Glomerular endothelial cell (primary cell): ENCODE results near the gene OVAAL. TPM values are rescaled to one million over a fixed set of nuclear protein-coding genes. Genes with fewer than 3 reads are reported as not detected.
"Not testable (repeated sequence)": the region's sequence is repeated elsewhere in the genome, so short reads cannot be mapped to it uniquely, and the experiment has no call there.

Source experiments
- DNase-seq: peaks from one replicate; pipeline ENCODE4 v3.0.0-alpha.2; 2011; ENCODE audit warnings: low read depth, low spot score; ENCODE audit errors: extremely low read depth
- total RNA-seq: library from RNA; depleted of rRNA; stranded (reverse); fragments of >200 nt; gene quantifications from 2 replicates; pipeline ENCODE4 v1.2.3, GENCODE V29; 2015

Gene OVAAL
- total RNA-seq, 1 donor from 2014 or later, result not detected

DNA sequence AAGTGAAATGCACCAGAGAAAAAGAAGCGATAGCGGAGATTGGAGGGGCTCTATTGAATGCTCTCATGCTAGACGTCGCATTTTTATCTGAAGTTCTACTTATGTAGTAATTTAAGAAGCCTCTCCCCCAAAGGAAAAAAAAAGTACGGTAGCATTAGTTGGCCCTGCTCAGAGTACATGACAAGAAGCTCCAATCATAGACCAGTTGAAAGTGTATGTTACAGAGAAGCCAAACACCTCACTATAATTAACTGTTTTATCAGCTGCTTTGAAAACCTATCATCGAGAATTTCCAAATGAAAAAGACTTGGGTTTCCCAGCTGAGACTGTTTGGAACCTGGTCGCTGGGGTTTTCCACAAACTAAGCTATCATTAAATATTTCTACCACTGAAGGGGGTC, 19.6 kb upstream of the OVAAL start:
- no peak for DNase-seq

DNA sequence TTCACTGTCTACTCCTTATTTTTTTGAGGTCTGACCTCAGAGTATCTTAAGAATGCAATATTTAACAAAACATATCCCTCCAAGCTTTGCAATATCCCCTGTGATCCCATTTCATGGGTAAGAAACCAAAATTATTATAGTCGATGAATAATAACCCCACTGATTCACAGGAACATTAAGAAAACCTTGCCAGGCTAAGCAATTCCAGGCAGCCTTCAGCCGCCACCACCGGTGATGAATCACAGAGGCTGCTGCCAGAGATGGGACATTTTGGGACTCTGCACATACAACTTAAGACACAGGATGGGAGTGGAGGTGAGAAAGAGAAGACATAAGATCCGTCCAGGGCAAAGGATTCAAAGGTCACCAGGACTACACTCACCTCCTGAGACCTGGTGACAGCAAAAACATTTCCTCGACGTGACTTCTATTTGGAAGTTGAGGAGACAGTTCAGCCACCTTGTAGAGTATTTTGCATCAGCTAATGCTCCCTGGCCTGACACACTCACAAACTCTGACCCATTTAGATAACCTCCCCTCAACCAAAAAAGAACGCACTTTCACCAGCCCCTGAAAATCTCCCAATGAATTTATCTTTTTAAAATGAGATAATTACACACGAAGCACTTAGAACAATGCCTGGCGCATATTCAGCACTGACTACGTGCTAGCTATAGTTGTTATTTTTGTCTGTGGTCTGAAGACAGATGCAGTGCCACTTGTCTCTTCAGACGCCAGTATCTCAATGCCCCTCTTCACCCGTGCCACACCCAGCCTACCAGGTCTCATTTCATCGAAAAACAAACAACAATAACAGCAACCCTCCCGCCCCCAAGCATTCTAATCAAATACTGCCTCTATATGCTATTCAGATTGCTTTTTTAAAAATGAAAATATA, 17.8 kb upstream of the OVAAL start:
- no peak for DNase-seq

DNA sequence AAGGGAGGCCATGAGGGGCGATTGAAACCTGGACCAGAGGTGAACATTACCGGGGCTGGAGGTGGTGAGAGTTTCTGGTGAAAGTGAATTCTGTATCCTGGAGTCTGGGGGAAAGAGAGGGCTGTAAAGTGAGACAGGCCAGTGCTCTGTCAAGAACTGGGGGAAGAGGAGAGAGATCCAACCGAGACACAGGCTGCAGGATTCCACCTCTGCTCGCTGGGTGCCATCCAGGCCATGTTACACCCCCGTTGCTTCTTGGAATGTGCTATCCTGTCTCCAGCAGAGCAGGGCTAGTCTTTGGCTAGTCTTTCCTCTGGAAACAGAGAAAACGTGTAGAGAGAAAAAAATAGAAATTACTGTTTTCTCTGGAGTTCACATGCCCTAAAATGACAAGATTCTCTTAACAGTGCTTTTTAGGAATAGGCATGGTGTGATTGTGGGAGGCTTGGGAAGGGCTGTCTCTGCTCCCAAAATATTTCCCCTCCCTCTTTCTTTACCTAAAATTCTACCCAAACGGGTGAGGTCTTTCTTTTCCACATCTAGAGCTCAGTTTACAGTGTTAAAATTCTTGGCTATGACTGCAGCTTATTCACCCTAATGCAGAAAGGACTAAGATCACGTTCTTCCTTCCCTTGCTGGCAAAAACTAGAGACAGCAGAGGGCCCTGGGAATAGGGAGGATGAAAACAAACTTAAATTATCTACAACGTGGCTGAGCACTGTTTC, 16.5 kb upstream of the OVAAL start:
- no peak for DNase-seq

DNA sequence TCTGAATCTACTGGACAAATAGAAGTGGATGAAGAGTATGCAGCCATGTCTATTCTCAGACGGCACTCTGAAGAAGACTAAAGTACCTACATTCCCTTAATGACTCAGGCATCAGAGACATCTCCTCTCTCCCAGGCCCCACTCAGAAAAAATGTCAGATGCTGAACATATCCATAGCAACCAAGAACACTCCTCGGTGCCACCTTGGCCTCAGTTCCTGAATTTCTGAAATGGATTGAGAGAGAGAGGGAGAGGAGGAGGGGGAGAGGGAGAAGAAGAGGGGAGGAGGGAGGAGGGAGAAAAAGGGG, 16.0 kb upstream of the OVAAL start:
- no peak for DNase-seq

DNA sequence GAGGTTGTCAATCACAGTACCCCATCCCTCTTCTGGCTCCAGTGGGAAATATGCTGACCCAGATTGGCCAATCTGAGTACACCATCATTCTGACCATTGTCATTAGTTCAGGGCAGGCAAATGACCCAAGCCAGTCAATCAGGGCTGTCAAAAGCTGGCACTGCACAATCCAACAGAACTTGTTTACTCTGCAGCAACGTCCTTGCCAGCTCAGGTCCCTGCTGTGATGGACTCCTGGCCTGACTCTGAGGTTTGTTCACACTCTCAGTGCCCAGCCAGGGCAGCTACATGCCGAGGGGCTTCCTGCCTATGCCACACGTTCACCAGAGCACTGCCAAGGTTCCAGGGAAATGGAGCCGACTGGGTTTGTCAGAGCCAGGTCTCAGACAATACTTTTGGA, 14.7 kb upstream of the OVAAL start:
- no peak for DNase-seq

DNA sequence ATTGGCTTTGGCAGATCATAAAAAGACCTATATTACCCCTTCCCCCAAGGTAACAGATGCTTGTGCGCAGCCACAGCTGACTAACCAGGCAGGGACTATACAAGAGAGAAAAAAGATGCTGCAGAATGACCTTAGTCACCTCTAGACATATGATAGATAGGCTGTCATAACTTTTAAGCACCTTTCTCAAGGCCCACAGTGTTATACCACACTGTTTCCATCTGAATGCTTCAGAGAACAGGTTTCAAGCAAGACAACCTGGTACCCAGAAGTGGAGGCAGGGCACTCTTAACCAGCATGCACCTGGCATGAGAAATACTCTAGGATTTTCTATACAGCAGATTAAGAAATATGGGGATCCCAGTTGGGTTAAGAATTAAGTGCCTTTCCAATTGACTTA, 12.8 kb upstream of the OVAAL start:
- no peak for DNase-seq

DNA sequence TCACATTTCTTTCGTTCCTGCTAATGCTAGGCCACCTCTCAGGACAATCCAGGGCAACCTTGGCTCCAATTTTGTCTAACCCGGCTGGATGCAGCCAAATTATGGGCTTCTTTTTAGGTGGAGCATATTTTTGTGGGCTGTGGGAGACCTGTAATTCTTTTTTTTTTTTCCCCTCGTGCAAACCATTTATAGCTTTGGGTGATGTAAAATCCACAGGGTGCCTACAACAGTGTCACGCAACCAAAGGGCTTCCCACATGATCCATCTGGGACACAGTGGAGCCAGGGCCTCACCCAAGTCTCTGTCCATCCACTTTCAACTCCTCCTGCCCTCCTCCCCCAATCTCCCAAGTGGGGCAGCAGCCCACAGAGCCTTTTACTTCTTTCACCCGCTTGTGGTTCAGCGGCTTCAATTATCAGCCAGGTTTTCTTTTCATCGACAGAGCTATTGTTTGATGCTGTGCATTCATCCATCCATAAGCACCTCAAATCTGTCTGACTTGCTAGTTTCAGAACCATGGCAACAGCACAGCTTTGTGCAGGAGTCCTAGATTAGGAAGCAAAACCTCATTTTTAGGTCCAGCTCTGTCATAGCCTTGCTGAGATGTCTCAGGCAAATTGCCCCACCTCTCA, 10.0 kb upstream of the OVAAL start:
- DNase-seq, result no peak

DNA sequence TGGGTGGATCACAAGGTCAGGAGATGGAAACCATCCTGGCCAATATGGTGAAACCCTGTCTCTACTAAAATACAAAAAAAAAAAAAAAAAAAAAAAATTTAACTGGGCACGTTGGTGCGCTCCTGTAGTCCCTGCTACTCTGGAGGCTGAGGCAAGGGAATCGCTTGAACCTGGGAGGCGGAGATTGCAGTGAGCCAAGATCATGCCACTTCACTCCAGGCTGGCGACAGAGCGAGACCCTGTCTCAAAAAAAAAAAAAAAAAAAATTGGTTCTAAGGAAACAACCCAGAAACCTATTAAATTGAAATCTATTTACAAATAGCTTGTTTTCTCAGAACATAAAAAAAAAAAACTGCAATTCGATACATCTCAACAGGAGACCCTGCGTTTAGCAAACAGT, 9.0 kb upstream of the OVAAL start:
- not testable (repeated sequence) for DNase-seq

DNA sequence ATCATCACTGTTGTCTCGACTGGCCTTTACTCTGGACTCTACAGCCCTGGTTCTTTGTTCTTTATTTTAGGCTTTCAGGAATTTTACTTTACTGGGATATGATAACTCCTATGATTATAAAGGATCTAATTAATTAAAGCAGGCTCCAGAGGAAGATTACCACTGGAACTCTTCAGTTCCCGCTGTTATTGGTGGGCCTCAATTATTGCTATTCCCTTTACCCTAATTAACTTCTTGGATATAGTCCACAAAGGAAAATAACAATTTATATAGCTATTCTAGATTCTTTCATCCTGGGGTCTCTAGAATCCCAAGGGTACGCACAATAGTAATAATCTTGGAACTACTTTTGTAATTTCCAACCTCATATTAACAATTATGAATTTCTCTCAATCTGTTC, 8.5 kb upstream of the OVAAL start:
- no peak for DNase-seq

DNA sequence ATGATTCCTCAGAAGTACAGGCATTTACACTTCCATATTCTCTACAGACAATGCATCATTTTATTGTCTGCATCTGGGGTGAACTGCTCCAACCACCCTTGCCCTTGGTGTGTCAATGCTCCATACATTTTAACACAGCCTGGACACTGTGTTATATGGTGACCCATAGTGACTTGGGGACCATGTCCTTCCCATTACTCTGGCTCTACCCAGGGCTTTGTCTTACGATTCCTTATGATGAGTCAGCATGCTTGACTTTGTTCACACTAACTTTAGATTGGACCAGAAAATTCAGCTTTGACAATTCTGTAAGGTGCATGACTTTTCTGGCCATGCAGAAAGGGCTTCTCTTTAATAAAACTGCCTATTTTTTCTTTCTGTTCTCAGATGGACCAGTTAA, 6.8 kb upstream of the OVAAL start:
- DNase-seq, result no peak

DNA sequence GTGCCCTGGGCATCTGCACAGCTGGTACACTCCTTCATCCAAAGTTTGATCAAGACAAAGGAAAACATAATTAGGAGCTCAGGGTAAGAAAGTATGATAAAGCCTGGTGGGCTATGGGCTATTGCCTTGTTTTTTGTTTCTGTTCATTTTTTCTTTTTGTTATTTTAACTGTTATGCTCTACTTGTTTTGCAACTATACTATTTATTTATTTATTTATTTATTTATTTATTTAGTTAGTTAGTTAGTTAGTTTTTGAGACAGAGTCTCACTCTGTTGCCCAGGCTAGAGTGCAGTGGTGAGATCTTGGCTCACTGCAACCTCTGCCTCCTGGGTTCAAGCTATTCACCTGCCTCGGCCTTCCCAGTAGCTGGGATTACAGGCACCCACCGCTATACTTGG, 5.7 kb upstream of the OVAAL start:
- DNase-seq, result not testable (repeated sequence)

DNA sequence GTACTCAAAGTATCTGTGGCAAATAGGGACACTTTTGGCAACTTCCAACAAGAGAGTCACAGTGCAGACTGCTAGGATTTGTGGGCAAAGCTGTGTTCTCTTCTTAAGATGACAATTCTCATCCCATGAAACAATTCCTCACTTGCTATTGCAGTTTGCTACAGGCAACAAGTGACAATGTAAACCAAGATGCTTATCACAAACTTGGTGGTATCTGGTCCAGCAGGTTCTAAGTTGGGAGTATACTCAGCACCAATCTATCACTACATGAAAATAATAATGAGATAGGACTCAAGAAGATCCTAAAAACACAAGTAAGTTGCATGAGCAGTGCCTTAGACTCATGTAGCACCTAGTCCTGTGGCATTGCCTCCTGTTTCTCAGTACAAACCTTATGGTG, 3.4 kb upstream of the OVAAL start:
- DNase-seq, result no peak

DNA sequence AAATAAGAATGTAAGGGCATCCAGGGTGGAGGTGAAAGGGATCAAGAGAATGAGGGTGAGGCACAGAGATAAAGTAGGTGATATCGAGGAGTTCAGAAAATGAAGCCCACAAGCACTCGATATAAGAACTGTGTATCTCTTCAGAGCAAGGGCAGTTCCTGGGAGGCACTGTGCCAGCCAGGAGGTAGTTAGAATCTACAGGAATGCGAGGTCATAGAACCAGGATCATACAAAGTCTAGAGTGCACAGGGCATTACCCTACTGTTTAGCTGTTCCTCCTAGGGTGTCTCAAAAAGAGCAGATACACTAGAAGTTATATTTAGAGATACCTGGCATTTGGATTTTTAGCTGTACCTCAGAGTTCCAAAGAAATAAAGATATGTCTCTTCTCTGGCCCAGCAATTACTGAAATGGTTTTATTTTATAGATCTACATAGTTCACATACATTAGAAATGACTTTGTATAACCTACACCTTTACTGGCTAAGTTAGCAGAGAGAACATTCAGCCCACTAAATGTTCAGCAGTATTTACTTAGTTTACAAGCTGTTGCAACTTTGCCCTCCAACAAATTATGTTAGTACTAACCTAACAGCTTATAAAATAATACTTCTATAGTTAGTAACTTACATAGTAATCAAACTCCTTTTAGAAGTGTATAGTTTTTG, 1.6 kb downstream of the OVAAL start:
- no peak for DNase-seq

DNA sequence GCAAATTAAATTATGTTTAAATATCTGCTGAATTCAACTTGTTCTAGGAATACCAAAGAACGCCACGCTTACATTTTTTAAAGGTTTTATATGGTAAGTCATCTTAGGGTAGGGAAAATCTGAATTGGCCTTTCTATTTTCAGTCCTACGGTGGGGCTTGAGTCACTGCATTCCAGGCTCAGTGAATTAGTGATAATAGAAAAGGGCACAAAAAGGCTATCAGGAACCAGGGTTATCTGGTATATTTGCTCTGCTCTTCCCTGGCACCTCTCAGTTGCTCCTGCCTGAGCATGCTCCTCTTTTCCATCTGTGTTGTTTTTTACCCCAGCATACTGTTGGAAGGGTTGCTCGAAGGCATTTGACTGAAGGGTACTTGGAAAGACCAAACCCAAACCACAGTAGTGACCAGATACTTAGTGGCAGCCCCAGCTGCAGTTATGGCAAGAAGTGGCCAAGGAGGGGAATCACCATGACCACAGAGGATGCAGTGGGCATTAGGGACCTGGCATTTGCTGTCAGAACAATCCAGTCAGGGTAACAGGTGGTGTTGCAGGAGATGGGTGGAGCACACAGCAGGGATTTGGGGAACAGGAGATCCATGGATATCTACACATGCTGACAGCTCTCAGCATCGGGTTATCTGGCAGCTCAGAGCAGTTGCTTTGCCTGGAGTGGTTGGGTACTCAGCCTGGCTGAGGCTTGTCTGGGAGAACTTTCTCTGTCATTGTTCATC, 2.3 kb downstream of the OVAAL start:
- DNase-seq, result no peak

DNA sequence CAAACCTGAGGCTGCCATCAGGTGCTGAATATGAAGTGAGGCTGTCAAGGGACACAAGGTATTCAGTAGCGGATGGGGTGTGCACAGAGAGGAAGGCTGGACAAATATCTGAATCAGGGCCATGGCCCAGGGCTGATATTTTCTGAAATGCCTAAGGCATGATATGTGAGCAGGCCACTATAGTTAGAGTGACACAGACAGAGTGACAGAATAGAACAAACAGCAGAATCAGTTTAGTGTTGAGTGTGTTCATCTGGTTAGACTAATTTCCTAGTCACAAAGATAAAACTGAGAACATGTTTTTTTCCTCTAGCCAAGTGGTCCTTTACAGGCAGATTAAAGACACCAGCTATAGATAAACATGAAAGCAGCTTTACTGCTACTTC, 3.9 kb downstream of the OVAAL start:
- DNase-seq, result no peak

DNA sequence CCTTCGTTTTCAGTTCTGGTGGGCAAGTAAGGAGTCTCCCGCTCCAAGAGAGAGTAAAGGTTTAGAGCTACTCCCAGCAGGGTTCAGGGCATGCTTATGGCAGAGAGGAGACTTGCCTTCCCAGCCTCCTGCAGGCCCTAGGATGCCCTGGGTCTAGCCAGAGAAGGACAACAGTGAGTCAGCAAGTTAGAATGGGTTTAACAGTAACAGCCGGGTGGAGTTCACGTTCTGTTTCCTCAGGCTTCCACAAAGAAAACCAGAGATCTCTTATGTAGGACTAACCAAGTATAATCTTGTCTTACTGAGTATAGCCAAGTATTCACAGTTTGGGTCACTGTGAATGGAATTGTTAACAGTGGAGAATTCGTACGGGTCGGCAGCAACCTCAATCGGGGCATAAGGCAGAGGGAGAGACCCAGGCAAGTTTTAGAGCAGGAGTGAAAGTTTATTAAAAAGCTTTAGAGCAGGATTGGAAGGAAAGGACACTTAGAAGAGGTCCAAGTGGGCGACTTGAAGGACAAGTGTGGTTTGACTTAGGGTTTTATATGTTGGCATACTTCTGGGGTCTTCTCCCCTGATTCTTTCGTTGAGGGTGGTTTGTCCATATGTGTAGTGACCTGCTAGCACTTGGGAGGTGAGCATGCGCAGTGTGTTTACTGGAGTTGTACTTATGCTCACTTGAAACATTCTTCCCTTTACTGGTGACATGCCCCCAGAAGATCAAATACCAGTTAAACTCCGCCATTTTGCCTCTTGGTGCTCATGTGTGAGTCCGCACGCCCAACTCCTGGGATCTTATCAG, 4.5 kb downstream of the OVAAL start:
- no peak for DNase-seq

DNA sequence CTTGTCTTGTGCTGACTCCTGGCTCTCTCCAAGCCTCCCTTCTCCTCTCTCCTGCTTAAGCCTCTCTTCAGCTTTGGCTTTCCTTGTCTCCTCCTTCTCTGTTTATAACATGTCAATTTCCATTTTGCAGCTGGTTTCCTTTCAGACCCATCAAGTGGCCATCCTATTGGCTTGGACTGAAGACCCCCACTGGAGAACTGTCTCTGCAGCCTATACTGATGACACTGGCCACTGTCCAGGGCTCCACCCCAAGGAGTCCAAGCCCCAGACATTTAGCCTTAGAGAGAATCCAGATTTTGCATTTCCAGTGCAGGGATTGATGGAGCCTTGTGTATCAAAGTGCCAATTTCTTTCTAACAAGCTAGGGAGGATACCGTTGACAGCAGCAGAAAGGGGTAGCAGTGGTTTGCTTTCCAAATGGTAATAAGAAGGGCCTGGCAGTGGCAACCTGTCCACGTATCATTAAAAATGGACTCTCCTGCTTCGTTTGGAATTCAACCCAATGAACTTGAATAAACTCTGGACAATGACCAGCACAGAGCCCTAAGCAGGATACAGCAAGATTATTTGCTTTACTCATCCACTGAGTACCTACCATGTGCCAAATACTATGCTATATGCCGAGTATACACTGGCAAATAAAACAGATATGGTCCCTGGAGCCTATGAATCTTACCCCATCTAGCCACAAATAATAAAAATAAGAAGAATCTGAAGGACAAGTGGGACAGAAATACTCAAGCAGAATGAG, 6.5 kb downstream of the OVAAL start:
- DNase-seq, result no peak

DNA sequence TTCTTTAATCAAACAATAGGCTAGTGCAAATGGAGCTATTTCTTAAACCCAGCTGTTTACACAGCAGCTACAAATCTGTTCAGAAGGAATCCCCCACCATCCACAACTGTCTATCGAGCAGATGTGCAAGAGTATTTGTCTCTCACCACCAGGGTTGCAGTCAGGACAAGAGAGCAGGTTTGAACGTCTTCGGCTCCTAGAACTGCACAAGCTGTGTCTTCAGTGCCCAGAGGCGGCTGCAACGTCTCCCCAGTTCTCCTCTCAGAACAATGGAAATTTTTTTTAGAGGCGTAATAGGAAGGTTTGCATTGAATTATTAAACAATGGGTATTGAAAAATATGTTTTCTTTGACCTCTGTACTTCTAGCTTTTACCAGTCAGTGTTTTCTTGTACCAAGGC, 7.3 kb downstream of the OVAAL start:
- DNase-seq, result no peak

DNA sequence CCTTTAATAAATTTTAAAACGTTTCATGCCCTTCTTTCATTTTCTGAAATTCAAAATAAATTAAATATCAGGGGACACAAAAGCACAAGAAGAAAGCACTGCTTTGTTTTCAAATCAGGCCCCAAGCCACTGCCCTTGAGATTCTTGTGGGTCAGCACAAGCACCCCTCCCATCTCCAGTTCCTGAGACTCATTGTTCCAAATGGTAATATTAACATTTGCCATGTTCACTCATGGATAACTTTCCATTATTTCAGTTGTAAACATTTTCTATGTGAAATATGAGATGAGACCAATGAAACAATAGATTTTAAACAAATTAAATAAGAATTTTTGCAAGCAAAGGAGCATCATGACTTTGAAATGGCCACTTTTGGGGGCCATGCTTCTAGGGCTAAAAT, 7.7 kb downstream of the OVAAL start:
- DNase-seq, result no peak
